ENCODE results near the gene CES3.

- TF ChIP-seq, protein P1, sequence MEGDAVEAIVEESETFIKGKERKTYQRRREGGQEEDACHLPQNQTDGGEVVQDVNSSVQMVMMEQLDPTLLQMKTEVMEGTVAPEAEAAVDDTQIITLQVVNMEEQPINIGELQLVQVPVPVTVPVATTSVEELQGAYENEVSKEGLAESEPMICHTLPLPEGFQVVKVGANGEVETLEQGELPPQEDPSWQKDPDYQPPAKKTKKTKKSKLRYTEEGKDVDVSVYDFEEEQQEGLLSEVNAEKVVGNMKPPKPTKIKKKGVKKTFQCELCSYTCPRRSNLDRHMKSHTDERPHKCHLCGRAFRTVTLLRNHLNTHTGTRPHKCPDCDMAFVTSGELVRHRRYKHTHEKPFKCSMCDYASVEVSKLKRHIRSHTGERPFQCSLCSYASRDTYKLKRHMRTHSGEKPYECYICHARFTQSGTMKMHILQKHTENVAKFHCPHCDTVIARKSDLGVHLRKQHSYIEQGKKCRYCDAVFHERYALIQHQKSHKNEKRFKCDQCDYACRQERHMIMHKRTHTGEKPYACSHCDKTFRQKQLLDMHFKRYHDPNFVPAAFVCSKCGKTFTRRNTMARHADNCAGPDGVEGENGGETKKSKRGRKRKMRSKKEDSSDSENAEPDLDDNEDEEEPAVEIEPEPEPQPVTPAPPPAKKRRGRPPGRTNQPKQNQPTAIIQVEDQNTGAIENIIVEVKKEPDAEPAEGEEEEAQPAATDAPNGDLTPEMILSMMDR (conservative IDR thresholded peaks at IDR 0.05; ENCODE audit: low read length) = no peak
- no peak for TF ChIP-seq EZH2phosphoT487 (IDR thresholded peaks at IDR 0.05; ENCODE audit: borderline replicate concordance)
These were observed 14.3 kb downstream of the CES3 start for GRCh38 chr16:66975302-66975893.
